Chondrocyte (in vitro differentiated cells): ENCODE data around the gene ITGB1BP1. TPM values are rescaled to one million over a fixed set of nuclear protein-coding genes. Genes with fewer than 3 reads are reported as not detected.
A peak's percentile ranks its signal among the peaks of the same experiment; 100 is the strongest.

Experiments
- DNase-seq: peaks from one replicate; pipeline ENCODE4 v3.0.0; 2021; ENCODE audit warnings: mixed read lengths, low spot score
- H3K27ac Mint-ChIP-seq: one replicate; pipeline ENCODE4 v1.8.0; 2021; ENCODE audit warnings: mild to moderate bottlenecking, moderate library complexity, mixed read lengths; ENCODE audit not compliant: unreplicated experiment
- H3K27me3 Mint-ChIP-seq: 2 replicates; pipeline ENCODE4 v1.8.0; 2021; ENCODE audit warnings: low read depth, mixed read lengths
- H3K36me3 Mint-ChIP-seq: 2 replicates; pipeline ENCODE4 v1.8.0; 2021; ENCODE audit warnings: low read depth, mixed read lengths
- H3K4me1 Mint-ChIP-seq: 2 replicates; pipeline ENCODE4 v1.8.0; 2021; ENCODE audit warnings: low read depth, mild to moderate bottlenecking, mixed read lengths
- H3K4me3 Mint-ChIP-seq: one replicate; pipeline ENCODE4 v1.8.0; 2021; ENCODE audit warnings: mild to moderate bottlenecking, moderate library complexity, mixed read lengths; ENCODE audit not compliant: unreplicated experiment
- H3K9me3 Mint-ChIP-seq: 2 replicates; pipeline ENCODE4 v1.8.0; 2021; ENCODE audit warnings: low read depth, mixed read lengths
- total RNA-seq: library from RNA; stranded (reverse); gene quantifications from 3 replicates; pipeline ENCODE4 v1.2.1, GENCODE V29; 2021
- TF ChIP-seq, protein P1 (sequence below): fragments of 200-600 bp; sonication (generic); IDR thresholded peaks from 2 replicates; pipeline ENCODE4 v1.5.0; 2021; ENCODE audit warnings: antibody characterized with exemption, mild to moderate bottlenecking, moderate library complexity

The ITGB1BP1 gene
- total RNA-seq, 1 donor from 2014 or later: 117 TPM

DNA sequence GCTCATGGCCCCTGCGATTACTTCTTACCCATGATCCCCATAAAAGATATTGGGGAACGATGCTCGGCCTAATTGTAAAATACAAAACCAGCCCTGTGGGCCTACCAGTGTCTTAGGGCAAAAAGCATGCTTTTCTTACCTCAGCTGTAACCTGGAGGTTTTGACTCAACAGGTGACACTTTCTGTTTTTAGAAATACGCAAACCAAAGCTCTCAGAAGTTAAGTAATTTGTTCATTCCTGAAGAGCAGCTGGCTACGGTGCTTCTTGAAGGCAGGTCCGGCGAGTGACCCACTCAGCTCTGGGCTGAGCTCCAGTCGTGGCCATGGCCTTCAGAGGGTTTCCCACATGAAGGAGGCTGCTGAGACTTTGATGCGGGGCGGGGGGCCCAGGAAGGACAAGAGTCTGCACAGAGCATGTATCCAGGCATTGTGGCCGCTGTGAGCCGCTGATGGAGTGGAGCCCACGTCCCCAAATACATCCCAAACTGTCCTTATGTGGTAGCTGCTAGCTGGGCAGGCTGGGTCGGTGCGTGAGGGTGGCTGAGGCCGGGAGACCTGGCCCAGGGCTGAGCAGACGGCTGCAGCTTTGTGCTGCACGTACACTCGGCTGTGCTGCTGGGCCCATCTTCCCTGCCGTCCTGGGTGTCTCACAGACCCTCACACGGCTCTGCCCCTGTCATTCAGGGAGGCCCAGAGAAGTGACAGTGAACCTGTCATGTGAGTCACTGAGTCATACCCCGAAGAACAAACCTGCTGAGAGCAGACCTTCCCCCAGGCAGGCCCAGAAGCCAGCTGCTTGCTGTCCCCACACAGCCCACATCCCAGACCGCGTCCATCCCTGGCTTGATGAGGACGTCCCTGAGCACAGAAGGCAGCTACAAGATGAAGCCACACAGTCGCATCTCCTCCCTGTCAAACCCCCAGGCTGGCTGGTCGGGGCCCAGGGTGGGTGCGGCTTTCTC, 34.1 kb downstream of the ITGB1BP1 start:
- no peak overlapping the region for H3K4me3 Mint-ChIP-seq
- TF ChIP-seq, protein P1, sequence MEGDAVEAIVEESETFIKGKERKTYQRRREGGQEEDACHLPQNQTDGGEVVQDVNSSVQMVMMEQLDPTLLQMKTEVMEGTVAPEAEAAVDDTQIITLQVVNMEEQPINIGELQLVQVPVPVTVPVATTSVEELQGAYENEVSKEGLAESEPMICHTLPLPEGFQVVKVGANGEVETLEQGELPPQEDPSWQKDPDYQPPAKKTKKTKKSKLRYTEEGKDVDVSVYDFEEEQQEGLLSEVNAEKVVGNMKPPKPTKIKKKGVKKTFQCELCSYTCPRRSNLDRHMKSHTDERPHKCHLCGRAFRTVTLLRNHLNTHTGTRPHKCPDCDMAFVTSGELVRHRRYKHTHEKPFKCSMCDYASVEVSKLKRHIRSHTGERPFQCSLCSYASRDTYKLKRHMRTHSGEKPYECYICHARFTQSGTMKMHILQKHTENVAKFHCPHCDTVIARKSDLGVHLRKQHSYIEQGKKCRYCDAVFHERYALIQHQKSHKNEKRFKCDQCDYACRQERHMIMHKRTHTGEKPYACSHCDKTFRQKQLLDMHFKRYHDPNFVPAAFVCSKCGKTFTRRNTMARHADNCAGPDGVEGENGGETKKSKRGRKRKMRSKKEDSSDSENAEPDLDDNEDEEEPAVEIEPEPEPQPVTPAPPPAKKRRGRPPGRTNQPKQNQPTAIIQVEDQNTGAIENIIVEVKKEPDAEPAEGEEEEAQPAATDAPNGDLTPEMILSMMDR: no peak
- peak; percentile 75 for DNase-seq
- H3K9me3 Mint-ChIP-seq: no peaks in the 10 kb centered on the region
- peak overlapping the region; percentile 12 for H3K27ac Mint-ChIP-seq
- H3K4me1 Mint-ChIP-seq: peaks cover 26% of the 10 kb centered on the region
- no peaks in the 10 kb centered on the region for H3K27me3 Mint-ChIP-seq
- peaks cover 37% of the 10 kb centered on the region for H3K36me3 Mint-ChIP-seq

DNA sequence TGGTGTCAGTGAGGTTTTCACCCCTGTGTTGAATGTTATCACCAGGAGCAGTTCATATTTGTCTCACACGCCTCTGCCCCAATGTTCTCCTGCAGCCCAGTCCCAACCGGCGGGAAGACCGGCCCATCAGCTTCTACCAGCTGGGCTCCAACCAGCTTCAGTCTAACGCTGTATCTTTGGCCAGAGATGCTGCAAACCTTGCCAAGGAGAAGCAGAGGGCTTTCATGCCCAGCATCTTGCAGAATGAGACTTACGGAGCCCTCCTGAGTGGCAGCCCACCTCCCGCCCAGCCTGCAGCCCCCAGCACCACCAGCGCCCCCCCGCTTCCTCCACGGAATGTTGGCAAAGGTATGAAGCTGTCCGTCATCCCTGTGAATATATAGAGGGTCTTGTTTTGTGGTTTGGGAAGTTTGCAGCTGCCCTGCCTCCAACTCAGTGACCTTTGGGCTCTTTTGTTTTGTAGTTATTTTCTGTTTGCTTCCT, 35.1 kb downstream of the ITGB1BP1 start:
- Mint-ChIP-seq H3K4me3 (no peak overlapping the region), H3K4me1 (peaks cover 19% of the 10 kb centered on the region), H3K27ac (no peak overlapping the region), H3K36me3 (peaks cover 40% of the 10 kb centered on the region), H3K27me3 (no peaks in the 10 kb centered on the region), H3K9me3 (no peaks in the 10 kb centered on the region)
- TF ChIP-seq, protein P1: no peak
- DNase-seq: peak; percentile 65

DNA sequence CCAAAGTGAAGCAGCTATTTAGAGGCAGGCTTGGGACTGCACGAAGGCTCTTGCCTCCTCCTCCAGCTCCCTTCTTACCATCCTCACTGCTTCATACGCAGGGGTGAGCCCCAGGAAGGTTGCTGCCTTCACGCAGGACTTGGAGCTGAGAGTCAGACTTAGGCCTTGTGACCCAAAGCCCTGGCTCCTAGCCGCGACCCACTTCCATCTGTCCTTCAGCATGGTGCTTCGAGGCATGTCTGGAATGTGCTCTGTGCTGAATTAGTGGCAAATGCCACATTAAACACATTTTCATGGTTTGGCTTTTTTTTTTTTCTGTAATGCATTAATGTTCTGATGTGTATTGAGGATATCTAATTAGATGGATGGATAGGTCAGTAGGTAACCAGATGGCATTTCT, 37.5 kb downstream of the ITGB1BP1 start:
- DNase-seq: peak; percentile 49
- Mint-ChIP-seq H3K36me3 (peaks cover 49% of the 10 kb centered on the region), H3K27ac (no peak overlapping the region)

DNA sequence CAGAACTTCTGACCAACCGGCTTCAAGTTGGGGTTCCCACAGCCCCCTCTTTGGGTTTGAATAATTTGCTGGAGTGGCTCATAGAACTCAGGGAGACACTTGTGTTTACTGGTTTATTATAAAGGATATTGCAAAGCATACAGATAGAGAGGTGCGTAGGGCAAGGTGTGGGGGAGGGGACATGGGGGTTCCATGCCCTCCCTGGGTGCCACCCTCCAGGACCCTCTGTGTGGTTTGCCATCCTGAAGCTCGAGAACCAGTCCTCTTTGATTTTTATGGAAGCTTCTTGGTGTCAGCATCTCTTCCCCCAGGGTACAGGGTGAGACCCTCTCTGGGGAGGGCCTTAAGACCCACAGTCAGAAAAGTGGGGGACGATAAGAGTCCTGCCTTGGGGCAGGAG, 38.8 kb downstream of the ITGB1BP1 start:
- Mint-ChIP-seq H3K9me3 (no peaks in the 10 kb centered on the region), H3K36me3 (peaks cover 40% of the 10 kb centered on the region), H3K27me3 (no peaks in the 10 kb centered on the region), H3K27ac (no peak overlapping the region), H3K4me1 (peaks cover 18% of the 10 kb centered on the region), H3K4me3 (no peak overlapping the region)
- TF ChIP-seq, protein P1: no peak
- peak; percentile 35 for DNase-seq

More for the DNA sequence above, 37.5 kb downstream of the ITGB1BP1 start:
- Mint-ChIP-seq H3K4me3 (no peak overlapping the region), H3K27me3 (no peaks in the 10 kb centered on the region), H3K9me3 (no peaks in the 10 kb centered on the region), H3K4me1 (peaks cover 14% of the 10 kb centered on the region)
- TF ChIP-seq, protein P1: no peak

DNA sequence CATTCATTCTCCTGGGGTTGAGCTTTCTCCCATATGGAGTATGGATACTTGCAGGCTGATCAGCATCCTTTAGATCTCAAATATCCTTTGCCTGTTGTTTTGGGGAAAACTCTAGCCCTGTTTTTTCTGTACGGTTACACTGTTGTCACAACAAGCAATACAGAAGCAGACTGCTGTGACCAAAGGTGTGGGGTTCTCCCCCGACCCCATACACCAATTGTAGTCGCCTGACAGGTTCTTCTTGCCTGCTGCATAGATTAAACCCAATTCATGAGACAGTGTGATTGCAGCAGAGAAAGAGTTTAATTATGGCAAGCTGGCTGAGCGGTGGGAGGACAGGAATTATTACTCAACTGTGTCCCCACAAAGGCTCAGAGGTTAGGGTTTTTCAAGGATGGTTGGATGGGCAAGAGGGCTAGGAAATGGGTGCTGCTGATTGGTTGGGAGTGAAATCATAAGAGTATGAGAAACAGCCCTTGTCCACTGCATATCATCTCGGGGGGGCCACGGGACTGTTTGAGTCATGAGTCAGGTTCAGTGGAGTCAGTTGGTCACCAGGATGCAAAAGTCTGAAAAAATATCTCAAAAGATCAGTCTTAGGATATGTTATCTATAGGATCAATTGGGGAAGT, 40.6 kb downstream of the ITGB1BP1 start:
- peak; percentile 32 for DNase-seq
- TF ChIP-seq, protein P1: no peak

More for the DNA sequence above, 40.6 kb downstream of the ITGB1BP1 start:
- H3K36me3 Mint-ChIP-seq: peaks cover 35% of the 10 kb centered on the region
- H3K27me3 Mint-ChIP-seq: no peaks in the 10 kb centered on the region
- peaks cover 36% of the 10 kb centered on the region for H3K4me1 Mint-ChIP-seq
- H3K27ac Mint-ChIP-seq: no peak overlapping the region
- H3K4me3 Mint-ChIP-seq: no peak overlapping the region
- H3K9me3 Mint-ChIP-seq: no peaks in the 10 kb centered on the region
